KG1 (cell line): ENCODE results near the gene PROK1.
A peak's percentile ranks its signal among the peaks of the same experiment; 100 is the strongest.
"Not testable (repeated sequence)": the region's sequence is repeated elsewhere in the genome, so short reads cannot be mapped to it uniquely, and the experiment has no call there.

ENCODE experiments used
- DNase-seq: peaks from one replicate; lab custom pipeline; 2025; lab: John Stamatoyannopoulos, UW

Gene PROK1

GRCh38 chr1:110433803-110434202 lies 17.1 kb upstream of the PROK1 start:
- DNase-seq = peak; percentile 37

GRCh38 chr1:110434946-110435345 lies 16.0 kb upstream of the PROK1 start:
- DNase-seq = no peak

- no peak for DNase-seq
Observed at GRCh38 chr1:110436635-110437034, 14.3 kb upstream of the PROK1 start.

GRCh38 chr1:110437645-110438299 lies 13.2 kb upstream of the PROK1 start:
- DNase-seq = not testable (repeated sequence)

- DNase-seq = no peak
Observed at GRCh38 chr1:110438893-110439292, 12.1 kb upstream of the PROK1 start.

- not testable (repeated sequence) for DNase-seq
Observed at GRCh38 chr1:110439873-110440272, 11.1 kb upstream of the PROK1 start.

- no peak for DNase-seq
Observed at GRCh38 chr1:110440877-110441276, 10.1 kb upstream of the PROK1 start.

- DNase-seq = no peak
Observed at GRCh38 chr1:110441888-110442287, 9.1 kb upstream of the PROK1 start.

GRCh38 chr1:110443451-110443850 lies 7.5 kb upstream of the PROK1 start:
- DNase-seq = no peak

GRCh38 chr1:110444561-110444960 lies 6.4 kb upstream of the PROK1 start:
- DNase-seq = no peak

GRCh38 chr1:110449661-110450651 lies 993 bp upstream of the PROK1 start:
- no peak for DNase-seq

- DNase-seq = no peak
Observed at GRCh38 chr1:110452330-110452729, 1.4 kb downstream of the PROK1 start.

GRCh38 chr1:110453829-110454228 lies 2.9 kb downstream of the PROK1 start:
- DNase-seq = no peak

GRCh38 chr1:110454328-110454727 lies 3.4 kb downstream of the PROK1 start:
- no peak for DNase-seq

GRCh38 chr1:110455151-110455550 lies 4.2 kb downstream of the PROK1 start:
- DNase-seq = no peak

- no peak for DNase-seq
Observed at GRCh38 chr1:110457206-110457605, 6.3 kb downstream of the PROK1 start.

- DNase-seq = peak; percentile 54
Observed at GRCh38 chr1:110460253-110461220, 9.6 kb downstream of the PROK1 start.

- DNase-seq = no peak
Observed at GRCh38 chr1:110462093-110462492, 11.1 kb downstream of the PROK1 start.

- no peak for DNase-seq
Observed at GRCh38 chr1:110462964-110463363, 12.0 kb downstream of the PROK1 start.

GRCh38 chr1:110463725-110464124 lies 12.8 kb downstream of the PROK1 start:
- DNase-seq = no peak

GRCh38 chr1:110464340-110464739 lies 13.4 kb downstream of the PROK1 start:
- no peak for DNase-seq
